HepG2 (cell line): ENCODE measurements around the gene NOP9. TPM values are rescaled to one million over a fixed set of nuclear protein-coding genes. Genes with fewer than 3 reads are reported as not detected.

Source experiments
- ATF4 ChIP-seq, 2 experiments: fragments of 450-650 bp in 1 of 2; sonication (generic) in 1 of 2; formaldehyde crosslinking; IDR thresholded peaks; 2 replicates each; pipeline versions ENCODE4 v1.5.0 to v1.8.0; 2020 to 2022; ENCODE audit warnings: mild to moderate bottlenecking in 1 of 2, missing genetic modification reagents in 1 of 2
- CEBPB ChIP-seq: IDR thresholded peaks from 2 replicates; pipeline ENCODE4 v1.6.1; 2011; ENCODE audit warnings: low read depth, low read length, improper control_type of control experiment, borderline replicate concordance
- FIP1L1 ChIP-seq: fragments of 200-400 bp; formaldehyde crosslinking; IDR thresholded peaks from 2 replicates; pipeline ENCODE4 v1.6.1; 2018; ENCODE audit warnings: low read depth, mild to moderate bottlenecking, low read length, moderate library complexity, borderline replicate concordance; ENCODE audit not compliant: insufficient read depth
- HHEX ChIP-seq: IDR thresholded peaks from 2 replicates; pipeline ENCODE4 v1.6.1; 2016; ENCODE audit warnings: control low read depth
- JARID2 ChIP-seq: sonication (generic); formaldehyde crosslinking; IDR thresholded peaks from 2 replicates; pipeline ENCODE4 v1.8.1; 2023; ENCODE audit warnings: missing genetic modification reagents, inconsistent platforms; ENCODE audit not compliant: insufficient replicate concordance
- MAX ChIP-seq: IDR thresholded peaks from 2 replicates; pipeline ENCODE4 v1.6.1; 2012; ENCODE audit warnings: inconsistent platforms
- MAZ ChIP-seq, 2 experiments: sonication (generic) in 1 of 2; formaldehyde crosslinking in 1 of 2; IDR thresholded peaks; 2 replicates each; pipeline versions ENCODE4 v1.5.0 to v1.6.1; 2012 to 2020; ENCODE audit warnings: low read depth in 2 of 2, mild to moderate bottlenecking in 2 of 2, borderline replicate concordance in 1 of 2, improper control_type of control experiment in 1 of 2, low read length in 1 of 2, missing genetic modification reagents in 1 of 2, moderate library complexity in 1 of 2
- NR3C1 ChIP-seq: sonication (generic); formaldehyde crosslinking; IDR thresholded peaks from 2 replicates; pipeline ENCODE4 v1.4.0; 2020; ENCODE audit warnings: missing genetic modification reagents
- PHF20 ChIP-seq: sonication (generic); formaldehyde crosslinking; IDR thresholded peaks from 2 replicates; pipeline ENCODE4 v1.5.0; 2020; ENCODE audit warnings: mild to moderate bottlenecking, missing genetic modification reagents
- PHF21A ChIP-seq: sonication (generic); formaldehyde crosslinking; IDR thresholded peaks from 2 replicates; pipeline ENCODE4 v1.5.0; 2020; ENCODE audit warnings: mild to moderate bottlenecking, missing genetic modification reagents
- PHF5A ChIP-seq: IDR thresholded peaks from one replicate; pipeline ENCODE4 v1.6.1; 2018; ENCODE audit warnings: low read depth, missing genetic modification reagents; ENCODE audit not compliant: unreplicated experiment
- RBFOX2 ChIP-seq: fragments of 200-400 bp; formaldehyde crosslinking; IDR thresholded peaks from 2 replicates; pipeline ENCODE4 v1.6.1; 2017; ENCODE audit warnings: low read depth, mild to moderate bottlenecking, low read length
- SALL1 ChIP-seq: sonication (generic); formaldehyde crosslinking; IDR thresholded peaks from 2 replicates; pipeline ENCODE4 v1.8.0; 2022; ENCODE audit warnings: mild to moderate bottlenecking, missing genetic modification reagents
- SCMH1 ChIP-seq: sonication (generic); formaldehyde crosslinking; IDR thresholded peaks from 2 replicates; pipeline ENCODE4 v1.9.0; 2021; ENCODE audit warnings: missing genetic modification reagents, mild to moderate bottlenecking, borderline replicate concordance
- SNRNP70 ChIP-seq: fragments of 200-400 bp; formaldehyde crosslinking; IDR thresholded peaks from 2 replicates; pipeline ENCODE4 v1.6.1; 2017; ENCODE audit warnings: mild to moderate bottlenecking, low read depth, low read length, moderate library complexity
- TRIM24 ChIP-seq: sonication (generic); formaldehyde crosslinking; IDR thresholded peaks from 2 replicates; pipeline ENCODE4 v1.8.0; 2022; ENCODE audit warnings: mild to moderate bottlenecking, missing genetic modification reagents
- ZBTB8A ChIP-seq: sonication (generic); formaldehyde crosslinking; IDR thresholded peaks from 2 replicates; pipeline ENCODE4 v1.4.0; 2020; ENCODE audit warnings: mild to moderate bottlenecking, low read depth, missing genetic modification reagents, borderline replicate concordance
- ZNF567 ChIP-seq: sonication (generic); formaldehyde crosslinking; IDR thresholded peaks from 2 replicates; pipeline ENCODE4 v1.8.1; 2023; ENCODE audit warnings: mild to moderate bottlenecking, missing genetic modification reagents, borderline replicate concordance
- ZNF746 ChIP-seq: sonication (generic); formaldehyde crosslinking; IDR thresholded peaks from 2 replicates; pipeline ENCODE4 v1.8.0; 2022; ENCODE audit warnings: mild to moderate bottlenecking, missing genetic modification reagents
- polyA plus RNA-seq, 8 experiments: library from polyadenylated mRNA; depleted of rRNA in 3 of 8; stranded (reverse) in 7 of 8; unstranded in 1 of 8; fragments of >200 nt; fragmentation: Illumina TruSeq in 4 of 8; extraction: Trizol in 4 of 8; gene quantifications; 2 replicates each; pipeline versions ENCODE4 v1.2.1 to v1.2.3, GENCODE V29; 2011 to 2016; ENCODE audit warnings: low read depth in 4 of 8, missing spikeins in 1 of 8, mixed read lengths in 1 of 8; ENCODE audit not compliant: insufficient read depth in 1 of 8
- total RNA-seq, 5 experiments: library from RNA; depleted of rRNA; stranded (reverse); fragments of >200 nt; fragmentation: Illumina TruSeq; extraction: Trizol; gene quantifications; 2 replicates each; pipeline ENCODE4 v1.2.3, GENCODE V29; 2016; ENCODE audit warnings: low read depth in 1 of 5
- TF ChIP-seq, protein P1 (sequence below): IDR thresholded peaks from 2 replicates; pipeline ENCODE4 v1.4.0; 2020; ENCODE audit warnings: mild to moderate bottlenecking, missing genetic modification reagents
- TF ChIP-seq, protein P2 (sequence below): sonication (generic); formaldehyde crosslinking; IDR thresholded peaks from 2 replicates; pipeline ENCODE4 v1.4.0; 2020; ENCODE audit warnings: low read depth, mild to moderate bottlenecking, missing genetic modification reagents
- TF ChIP-seq, protein P3 (sequence below): sonication (generic); formaldehyde crosslinking; IDR thresholded peaks from 2 replicates; pipeline ENCODE4 v1.5.0; 2020; ENCODE audit warnings: missing genetic modification reagents

NOP9 gene
- total and polyA plus RNA-seq, 2 of the 13 experiments (the other 11 are each of a cell fraction or from before 2014, with no cell fraction given): 24.5 to 61.6 TPM

DNA sequence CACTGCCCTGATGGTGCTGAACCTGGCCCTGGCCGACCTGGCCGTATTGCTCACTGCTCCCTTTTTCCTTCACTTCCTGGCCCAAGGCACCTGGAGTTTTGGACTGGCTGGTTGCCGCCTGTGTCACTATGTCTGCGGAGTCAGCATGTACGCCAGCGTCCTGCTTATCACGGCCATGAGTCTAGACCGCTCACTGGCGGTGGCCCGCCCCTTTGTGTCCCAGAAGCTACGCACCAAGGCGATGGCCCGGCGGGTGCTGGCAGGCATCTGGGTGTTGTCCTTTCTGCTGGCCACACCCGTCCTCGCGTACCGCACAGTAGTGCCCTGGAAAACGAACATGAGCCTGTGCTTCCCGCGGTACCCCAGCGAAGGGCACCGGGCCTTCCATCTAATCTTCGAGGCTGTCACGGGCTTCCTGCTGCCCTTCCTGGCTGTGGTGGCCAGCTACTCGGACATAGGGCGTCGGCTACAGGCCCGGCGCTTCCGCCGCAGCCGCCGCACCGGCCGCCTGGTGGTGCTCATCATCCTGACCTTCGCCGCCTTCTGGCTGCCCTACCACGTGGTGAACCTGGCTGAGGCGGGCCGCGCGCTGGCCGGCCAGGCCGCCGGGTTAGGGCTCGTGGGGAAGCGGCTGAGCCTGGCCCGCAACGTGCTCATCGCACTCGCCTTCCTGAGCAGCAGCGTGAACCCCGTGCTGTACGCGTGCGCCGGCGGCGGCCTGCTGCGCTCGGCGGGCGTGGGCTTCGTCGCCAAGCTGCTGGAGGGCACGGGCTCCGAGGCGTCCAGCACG, 16.4 kb downstream of the NOP9 start (continued):
- TF ChIP-seq, protein P1, sequence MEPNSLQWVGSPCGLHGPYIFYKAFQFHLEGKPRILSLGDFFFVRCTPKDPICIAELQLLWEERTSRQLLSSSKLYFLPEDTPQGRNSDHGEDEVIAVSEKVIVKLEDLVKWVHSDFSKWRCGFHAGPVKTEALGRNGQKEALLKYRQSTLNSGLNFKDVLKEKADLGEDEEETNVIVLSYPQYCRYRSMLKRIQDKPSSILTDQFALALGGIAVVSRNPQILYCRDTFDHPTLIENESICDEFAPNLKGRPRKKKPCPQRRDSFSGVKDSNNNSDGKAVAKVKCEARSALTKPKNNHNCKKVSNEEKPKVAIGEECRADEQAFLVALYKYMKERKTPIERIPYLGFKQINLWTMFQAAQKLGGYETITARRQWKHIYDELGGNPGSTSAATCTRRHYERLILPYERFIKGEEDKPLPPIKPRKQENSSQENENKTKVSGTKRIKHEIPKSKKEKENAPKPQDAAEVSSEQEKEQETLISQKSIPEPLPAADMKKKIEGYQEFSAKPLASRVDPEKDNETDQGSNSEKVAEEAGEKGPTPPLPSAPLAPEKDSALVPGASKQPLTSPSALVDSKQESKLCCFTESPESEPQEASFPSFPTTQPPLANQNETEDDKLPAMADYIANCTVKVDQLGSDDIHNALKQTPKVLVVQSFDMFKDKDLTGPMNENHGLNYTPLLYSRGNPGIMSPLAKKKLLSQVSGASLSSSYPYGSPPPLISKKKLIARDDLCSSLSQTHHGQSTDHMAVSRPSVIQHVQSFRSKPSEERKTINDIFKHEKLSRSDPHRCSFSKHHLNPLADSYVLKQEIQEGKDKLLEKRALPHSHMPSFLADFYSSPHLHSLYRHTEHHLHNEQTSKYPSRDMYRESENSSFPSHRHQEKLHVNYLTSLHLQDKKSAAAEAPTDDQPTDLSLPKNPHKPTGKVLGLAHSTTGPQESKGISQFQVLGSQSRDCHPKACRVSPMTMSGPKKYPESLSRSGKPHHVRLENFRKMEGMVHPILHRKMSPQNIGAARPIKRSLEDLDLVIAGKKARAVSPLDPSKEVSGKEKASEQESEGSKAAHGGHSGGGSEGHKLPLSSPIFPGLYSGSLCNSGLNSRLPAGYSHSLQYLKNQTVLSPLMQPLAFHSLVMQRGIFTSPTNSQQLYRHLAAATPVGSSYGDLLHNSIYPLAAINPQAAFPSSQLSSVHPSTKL (CRISPR knock-in tag): peak; percentile 85
- TF ChIP-seq MAX (no peak), ATF4 (CRISPR knock-in tag; IDR thresholded peaks at IDR 0.05) (no peak), JARID2 (CRISPR knock-in tag) (peak; percentile 62), PHF20 (CRISPR knock-in tag) (peak; percentile 67), NR3C1 (no peak), FIP1L1 (no peak), ZBTB8A (peak; percentile 82; the same call in 1 of the 2 replicates), ZNF746 (peak; percentile 90; the same call in 1 of the 2 replicates), ZNF567 (CRISPR knock-in tag) (peak; percentile 98), CEBPB (no peak), SNRNP70 (no peak), TRIM24 (CRISPR knock-in tag) (no peak), PHF21A (CRISPR knock-in tag) (peak; percentile 85), SCMH1 (CRISPR knock-in tag) (no peak), RBFOX2 (peak; percentile 87), HHEX (CRISPR knock-in tag) (0 out of 2 replicates have a peak, but pooled peaks have one; percentile 8), SALL1 (CRISPR knock-in tag) (peak; percentile 98), PHF5A (CRISPR knock-in tag) (peak; percentile 78), MAZ (IDR thresholded peaks at IDR 0.05; ENCODE audit: borderline replicate concordance, low read depth, low read length) (no peak), MAZ (CRISPR knock-in tag; IDR thresholded peaks at IDR 0.05; ENCODE audit: low read depth) (peak; percentile 66)
- TF ChIP-seq, protein P2, sequence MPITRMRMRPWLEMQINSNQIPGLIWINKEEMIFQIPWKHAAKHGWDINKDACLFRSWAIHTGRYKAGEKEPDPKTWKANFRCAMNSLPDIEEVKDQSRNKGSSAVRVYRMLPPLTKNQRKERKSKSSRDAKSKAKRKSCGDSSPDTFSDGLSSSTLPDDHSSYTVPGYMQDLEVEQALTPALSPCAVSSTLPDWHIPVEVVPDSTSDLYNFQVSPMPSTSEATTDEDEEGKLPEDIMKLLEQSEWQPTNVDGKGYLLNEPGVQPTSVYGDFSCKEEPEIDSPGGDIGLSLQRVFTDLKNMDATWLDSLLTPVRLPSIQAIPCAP: peak; percentile 93; the same call in 1 of the 2 replicates
- TF ChIP-seq, protein P3, sequence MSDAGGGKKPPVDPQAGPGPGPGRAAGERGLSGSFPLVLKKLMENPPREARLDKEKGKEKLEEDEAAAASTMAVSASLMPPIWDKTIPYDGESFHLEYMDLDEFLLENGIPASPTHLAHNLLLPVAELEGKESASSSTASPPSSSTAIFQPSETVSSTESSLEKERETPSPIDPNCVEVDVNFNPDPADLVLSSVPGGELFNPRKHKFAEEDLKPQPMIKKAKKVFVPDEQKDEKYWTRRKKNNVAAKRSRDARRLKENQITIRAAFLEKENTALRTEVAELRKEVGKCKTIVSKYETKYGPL: peak; percentile 90; the same call in 1 of the 2 replicates
